ENCODE measurements around the gene ADAMTS4. TPM values are rescaled to one million over a fixed set of nuclear protein-coding genes. Genes with fewer than 3 reads are reported as not detected.

The ADAMTS4 gene
- total and polyA plus RNA-seq, 2 donors (not counting 1 experiment from before 2014, with no cell fraction given), result 0.10 TPM; not detected in 1

- 97% methylated on average over 6 of the region's 6 CpGs for WGBS (ENCODE audit: insufficient coverage)
- H3K9ac ChIP-seq (ENCODE audit: low read length), result no peak overlapping the region
- H3K27ac ChIP-seq (ENCODE audit: low read length in 2 of 2), result no peak overlapping the region
- ATAC-seq (ENCODE audit: low read depth), result no peak
- Mint-ChIP-seq H3K9me3 (ENCODE audit: insufficient read depth) (no peaks in the 10 kb centered on the region), H3K27ac (peak overlapping the region; percentile 59), H3K4me3 (no peak overlapping the region), H3K27me3 (peaks cover 43% of the 10 kb centered on the region), H3K4me1 (peaks cover 33% of the 10 kb centered on the region)
- H4K20me1 ChIP-seq (ENCODE audit: control insufficient read depth, insufficient read depth, low read length, poor library complexity, severe bottlenecking), result no peaks in the 10 kb centered on the region
- no peaks in the 10 kb centered on the region for H3K36me3 ChIP-seq (replicated peaks in 1 of 2; ENCODE audit: control extremely low read depth in 1 of 2, control insufficient read depth in 1 of 2, extremely low read depth in 1 of 2, insufficient read depth in 2 of 2, low read length in 1 of 2)
- H3K4me3 ChIP-seq (ENCODE audit: control extremely low read depth in 1 of 5, extremely low read depth in 1 of 5, insufficient read depth in 1 of 5, low read depth in 2 of 5, low read length in 4 of 5), result no peak overlapping the region
- POLR2A ChIA-PET, result interaction anchor here (0.7 kb wide), 1 partner anchor 45 kb away, joined by 4 read pairs; the partner anchor contains the start of gene B4GALT3
- no peak overlapping the region for H2AFZ ChIP-seq (ENCODE audit: insufficient read depth, low read depth, low read length, poor library complexity, severe bottlenecking)
- DNase-seq, result no peak
- peaks cover 7% of the 10 kb centered on the region for H3K79me2 ChIP-seq (ENCODE audit: control insufficient read depth, insufficient read depth, low read length)
- peaks cover 0 to 44% (median 34%) of the 10 kb centered on the region in 4 experiments for H3K27me3 ChIP-seq (replicated peaks in 1 of 4; ENCODE audit: control extremely low read depth in 1 of 4, control insufficient read depth in 3 of 4, insufficient read depth in 4 of 4, low read length in 3 of 4)
- H3K9me3 ChIP-seq (ENCODE audit: control extremely low read depth in 1 of 3, control insufficient read depth in 2 of 3, insufficient read depth in 1 of 3, low read length in 2 of 3), result no peaks in the 10 kb centered on the region
- TF ChIP-seq EZH2 (IDR thresholded peaks at IDR 0.05; ENCODE audit: borderline replicate concordance, insufficient read depth, low read depth, low read length, poor library complexity, severe bottlenecking), result no peak
- TF ChIP-seq, protein P1, sequence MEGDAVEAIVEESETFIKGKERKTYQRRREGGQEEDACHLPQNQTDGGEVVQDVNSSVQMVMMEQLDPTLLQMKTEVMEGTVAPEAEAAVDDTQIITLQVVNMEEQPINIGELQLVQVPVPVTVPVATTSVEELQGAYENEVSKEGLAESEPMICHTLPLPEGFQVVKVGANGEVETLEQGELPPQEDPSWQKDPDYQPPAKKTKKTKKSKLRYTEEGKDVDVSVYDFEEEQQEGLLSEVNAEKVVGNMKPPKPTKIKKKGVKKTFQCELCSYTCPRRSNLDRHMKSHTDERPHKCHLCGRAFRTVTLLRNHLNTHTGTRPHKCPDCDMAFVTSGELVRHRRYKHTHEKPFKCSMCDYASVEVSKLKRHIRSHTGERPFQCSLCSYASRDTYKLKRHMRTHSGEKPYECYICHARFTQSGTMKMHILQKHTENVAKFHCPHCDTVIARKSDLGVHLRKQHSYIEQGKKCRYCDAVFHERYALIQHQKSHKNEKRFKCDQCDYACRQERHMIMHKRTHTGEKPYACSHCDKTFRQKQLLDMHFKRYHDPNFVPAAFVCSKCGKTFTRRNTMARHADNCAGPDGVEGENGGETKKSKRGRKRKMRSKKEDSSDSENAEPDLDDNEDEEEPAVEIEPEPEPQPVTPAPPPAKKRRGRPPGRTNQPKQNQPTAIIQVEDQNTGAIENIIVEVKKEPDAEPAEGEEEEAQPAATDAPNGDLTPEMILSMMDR (IDR thresholded peaks at IDR 0.05), result no peak
- peaks cover 24 to 34% of the 10 kb centered on the region in 2 donors for H3K4me1 ChIP-seq (ENCODE audit: control insufficient read depth in 2 of 2, insufficient read depth in 2 of 2, low read length in 2 of 2)
- H3K4me2 ChIP-seq (replicated peaks; ENCODE audit: low read depth, low read length, poor library complexity, severe bottlenecking), result no peak overlapping the region
- CTCF ChIA-PET, result interaction anchor here (0.7 to 10.0 kb wide), 3 partner anchors 12 to 159 kb away, joined by 3 to 104 read pairs (median 6); no protein-coding TSS in a partner anchor
- intact Hi-C loops (cut with micrococcal nuclease), result no loop called here
Observed at GRCh38 chr1:161222175-161223019, 23.5 kb upstream of the ADAMTS4 start.

DNA sequence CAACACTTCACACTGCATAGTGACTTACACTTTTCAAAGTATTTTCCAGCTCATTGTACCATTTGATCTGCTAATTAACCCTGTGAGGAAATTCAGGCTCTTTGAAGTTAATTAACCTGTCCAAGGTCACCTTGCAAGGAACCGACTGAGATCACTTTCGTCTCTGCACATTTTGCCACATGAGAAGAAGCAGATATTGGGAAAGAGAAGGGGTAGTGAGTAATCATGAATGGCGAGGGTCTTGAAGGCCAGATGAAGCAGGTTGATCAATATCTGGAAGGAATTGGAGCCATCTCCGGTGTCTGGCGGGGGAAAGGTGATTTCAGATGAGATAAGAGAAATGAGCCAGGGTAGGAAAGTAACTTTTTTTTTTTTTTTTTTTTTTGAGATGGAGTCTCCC lies 21.1 kb upstream of the ADAMTS4 start:
- H3K36me3 ChIP-seq (replicated peaks in 1 of 2; ENCODE audit: control extremely low read depth in 1 of 2, control insufficient read depth in 1 of 2, extremely low read depth in 1 of 2, insufficient read depth in 2 of 2, low read length in 1 of 2), result no peaks in the 10 kb centered on the region
- no peak overlapping the region for H3K4me2 ChIP-seq (replicated peaks; ENCODE audit: low read depth, low read length, poor library complexity, severe bottlenecking)
- no peak overlapping the region for H3K27ac ChIP-seq (ENCODE audit: low read length in 2 of 2)
- Mint-ChIP-seq H3K27me3 (peaks cover 45% of the 10 kb centered on the region), H3K4me1 (peaks cover 26% of the 10 kb centered on the region), H3K4me3 (no peak overlapping the region), H3K27ac (no peak overlapping the region), H3K9me3 (ENCODE audit: insufficient read depth) (no peaks in the 10 kb centered on the region)
- peaks cover 0 to 48% (median 36%) of the 10 kb centered on the region in 4 experiments for H3K27me3 ChIP-seq (replicated peaks in 1 of 4; ENCODE audit: control extremely low read depth in 1 of 4, control insufficient read depth in 3 of 4, insufficient read depth in 4 of 4, low read length in 3 of 4)
- CTCF ChIA-PET, result interaction anchor here (1.1 to 1.9 kb wide), 3 partner anchors 9 to 162 kb away, joined by 5 to 7 read pairs (median 7); no protein-coding TSS in a partner anchor
- POLR2A ChIA-PET, result no interaction called here
- no peak for TF ChIP-seq EZH2 (IDR thresholded peaks at IDR 0.05; ENCODE audit: borderline replicate concordance, insufficient read depth, low read depth, low read length, poor library complexity, severe bottlenecking)
- TF ChIP-seq, protein P1 (IDR thresholded peaks at IDR 0.05), result no peak
- H2AFZ ChIP-seq (ENCODE audit: insufficient read depth, low read depth, low read length, poor library complexity, severe bottlenecking), result no peak overlapping the region
- no peak overlapping the region for H3K4me3 ChIP-seq (ENCODE audit: control extremely low read depth in 1 of 5, extremely low read depth in 1 of 5, insufficient read depth in 1 of 5, low read depth in 2 of 5, low read length in 4 of 5)
- peaks cover 13 to 25% of the 10 kb centered on the region in 2 donors for H3K4me1 ChIP-seq (ENCODE audit: control insufficient read depth in 2 of 2, insufficient read depth in 2 of 2, low read length in 2 of 2)
- H4K20me1 ChIP-seq (ENCODE audit: control insufficient read depth, insufficient read depth, low read length, poor library complexity, severe bottlenecking), result no peaks in the 10 kb centered on the region
- no peak overlapping the region for H3K9ac ChIP-seq (ENCODE audit: low read length)
- no peaks in the 10 kb centered on the region for H3K79me2 ChIP-seq (ENCODE audit: control insufficient read depth, insufficient read depth, low read length)
- ATAC-seq (ENCODE audit: low read depth) (no peak), DNase-seq (no peak)
- no peaks in the 10 kb centered on the region for H3K9me3 ChIP-seq (ENCODE audit: control extremely low read depth in 1 of 3, control insufficient read depth in 2 of 3, insufficient read depth in 1 of 3, low read length in 2 of 3)
- 100% methylated on average over 5 of the region's 5 CpGs for WGBS (ENCODE audit: insufficient coverage)
- intact Hi-C loops (cut with micrococcal nuclease), result no loop called here

Measured in B cell (primary cell).